AML-193 (cell line): Measurements from ENCODE around the gene PLK1.
"Not testable (repeated sequence)": the region's sequence is repeated elsewhere in the genome, so short reads cannot be mapped to it uniquely, and the experiment has no call there.

Experiments used
- DNase-seq, 2 experiments: peaks; one replicate each; lab custom pipeline; 2025; lab: John Stamatoyannopoulos, UW

PLK1 gene

DNA sequence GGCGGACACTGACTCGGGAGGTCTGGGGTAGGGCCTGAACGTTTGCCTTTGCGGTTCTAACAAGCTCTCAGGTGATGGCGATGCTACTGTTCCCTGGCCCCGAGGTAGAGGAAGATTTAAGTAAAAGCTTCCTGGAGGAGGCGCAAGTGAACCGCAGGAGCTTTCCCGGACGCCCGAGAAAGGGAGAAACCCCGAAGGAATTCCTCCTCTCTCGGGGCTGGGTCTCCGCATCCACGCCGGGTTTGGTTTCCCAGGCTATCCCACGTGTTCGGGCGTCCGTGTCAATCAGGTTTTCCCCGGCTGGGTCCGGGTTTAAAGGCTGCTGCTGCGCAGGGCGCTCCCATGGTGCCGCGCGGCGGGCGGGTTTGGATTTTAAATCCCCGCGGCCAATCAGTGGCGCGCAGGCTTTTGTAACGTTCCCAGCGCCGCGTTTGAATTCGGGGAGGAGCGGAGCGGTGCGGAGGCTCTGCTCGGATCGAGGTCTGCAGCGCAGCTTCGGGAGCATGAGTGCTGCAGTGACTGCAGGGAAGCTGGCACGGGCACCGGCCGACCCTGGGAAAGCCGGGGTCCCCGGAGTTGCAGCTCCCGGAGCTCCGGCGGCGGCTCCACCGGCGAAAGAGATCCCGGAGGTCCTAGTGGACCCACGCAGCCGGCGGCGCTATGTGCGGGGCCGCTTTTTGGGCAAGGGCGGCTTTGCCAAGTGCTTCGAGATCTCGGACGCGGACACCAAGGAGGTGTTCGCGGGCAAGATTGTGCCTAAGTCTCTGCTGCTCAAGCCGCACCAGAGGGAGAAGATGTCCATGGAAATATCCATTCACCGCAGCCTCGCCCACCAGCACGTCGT is at the start of gene PLK1:
PLK1 (plus strand) TSS at position 460 of the 844 bp plus-strand sequence; CDS start at position 504, 44 bp downstream.
- peak; percentile 83 to 88 for DNase-seq

- no peak for DNase-seq
Observed at GRCh38 chr16:23629516-23629915, 49.2 kb upstream of the PLK1 start.

DNA sequence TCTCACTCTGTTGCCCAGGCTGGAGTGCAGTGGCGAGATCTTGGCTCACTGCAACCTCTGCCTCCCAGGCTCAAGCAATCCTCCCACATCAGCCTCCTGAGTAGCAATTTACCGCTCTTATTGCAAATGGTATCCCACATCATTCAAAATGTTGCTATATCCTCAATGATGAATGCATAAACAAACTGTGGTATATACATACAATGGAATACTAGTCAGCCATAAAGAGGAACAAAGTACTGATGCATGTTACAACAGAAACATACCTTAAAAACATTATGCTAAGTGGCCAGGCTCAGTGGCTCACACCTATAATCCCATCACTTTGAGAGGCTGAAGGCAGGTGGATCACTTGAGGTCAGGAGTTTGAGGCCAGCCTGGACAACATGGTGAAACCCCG is 46.8 kb upstream of the PLK1 start:
- DNase-seq, result not testable (repeated sequence)

DNA sequence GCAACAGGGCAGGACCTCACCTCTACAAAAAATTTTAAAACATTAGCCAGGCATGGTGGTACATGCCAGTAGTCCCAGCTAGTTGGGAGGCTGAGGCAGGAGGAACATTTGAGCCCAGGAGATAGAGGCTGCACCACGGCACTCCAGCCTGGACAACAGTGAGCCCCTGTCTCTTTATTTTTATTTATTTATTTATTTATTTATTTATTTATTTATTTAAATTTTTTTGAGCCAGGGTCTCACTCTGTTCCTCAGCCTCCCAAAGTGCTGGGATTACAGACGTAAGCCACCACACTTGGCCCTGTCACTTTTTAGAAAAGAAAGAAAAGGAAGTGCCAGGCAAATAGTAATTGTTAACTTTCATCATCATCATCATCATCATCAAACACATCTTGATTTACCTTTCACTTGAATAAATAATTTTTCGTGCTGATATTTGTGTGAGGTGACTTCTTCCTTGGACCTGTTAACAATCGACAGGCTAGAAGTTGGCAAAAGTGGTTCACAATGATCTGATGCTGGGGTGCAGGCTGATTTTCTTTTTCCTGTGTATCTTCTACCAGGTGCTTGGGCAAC is 44.1 kb upstream of the PLK1 start:
- no peak for DNase-seq

GRCh38 chr16:23635958-23636357 is 42.7 kb upstream of the PLK1 start:
- DNase-seq, result peak; percentile 22 to 27

- no peak for DNase-seq
Observed at GRCh38 chr16:23640615-23640930, 38.1 kb upstream of the PLK1 start.

- DNase-seq, result peak; percentile 93 to 94
Observed at GRCh38 chr16:23640931-23641765, 37.5 kb upstream of the PLK1 start, which contains the start of the genes DCTN5 and PALB2. DCTN5 (plus strand) TSS chr16:23641466; CDS start chr16:23641543, 77 bp downstream. PALB2 (minus strand) TSS chr16:23641310; CDS start chr16:23641157, 153 bp downstream.

GRCh38 chr16:23642246-23642774 is 36.4 kb upstream of the PLK1 start:
- DNase-seq, result no peak

DNA sequence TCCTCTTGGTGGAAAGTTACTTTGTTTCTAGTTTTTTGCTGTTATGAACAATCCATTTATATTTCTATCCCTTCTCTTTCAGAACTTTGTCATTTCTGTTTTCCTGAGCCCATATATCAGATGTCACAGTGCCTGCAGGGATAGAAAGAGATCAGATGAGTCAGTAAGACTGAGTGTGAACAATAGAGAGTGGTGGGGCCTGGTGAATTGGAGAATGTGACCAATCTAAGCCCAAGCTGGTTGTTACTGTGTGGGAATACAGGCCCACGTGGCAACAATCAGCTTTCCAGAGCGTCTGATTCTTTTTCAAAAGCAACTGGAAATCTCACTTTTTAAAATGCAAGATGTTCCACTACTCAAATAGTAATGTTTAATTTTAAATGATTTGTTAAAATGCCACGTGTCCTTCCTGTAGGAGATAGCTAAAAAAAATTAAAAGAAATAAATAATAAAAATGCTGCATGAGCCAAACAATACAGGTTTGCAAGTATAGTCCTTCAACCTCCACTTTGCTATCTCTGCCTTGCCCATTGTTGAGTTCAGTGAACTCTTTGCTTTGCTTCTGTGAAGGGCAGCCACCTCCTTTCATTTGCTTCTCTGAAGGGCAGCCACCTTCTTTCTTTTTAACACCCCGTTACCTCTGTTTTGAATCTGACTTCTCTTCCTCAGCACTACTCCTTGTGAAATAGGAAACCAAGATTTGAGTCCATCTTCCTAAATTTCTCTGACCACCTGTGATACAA is 27.8 kb upstream of the PLK1 start:
- no peak for DNase-seq

DNA sequence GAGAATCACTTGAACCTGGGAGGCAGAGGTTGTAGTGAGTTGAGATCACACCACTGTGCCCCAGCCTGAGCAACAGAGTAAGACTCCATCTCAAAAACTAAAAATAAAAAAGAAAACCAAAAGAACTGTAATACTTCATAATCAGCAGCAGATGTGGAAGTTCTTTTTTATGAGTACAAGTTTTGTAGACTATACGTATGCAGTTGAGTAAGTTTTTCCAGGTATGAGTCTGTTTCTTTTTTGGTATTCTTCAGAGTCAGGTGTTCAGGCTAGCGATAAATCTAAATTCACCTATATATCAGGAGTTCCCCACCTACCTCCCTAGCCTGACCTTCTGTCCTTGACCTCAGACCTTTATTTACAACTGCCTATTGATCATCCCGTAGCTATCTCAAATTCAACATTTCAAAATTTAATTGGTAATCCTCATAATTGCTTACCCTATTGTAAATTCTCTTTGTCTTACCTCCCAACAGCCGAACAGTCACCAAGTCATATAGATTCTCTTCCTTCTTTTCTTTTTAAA is 26.7 kb upstream of the PLK1 start:
- DNase-seq, result no peak

- no peak for DNase-seq
Observed at GRCh38 chr16:23663918-23664317, 14.8 kb upstream of the PLK1 start.

DNA sequence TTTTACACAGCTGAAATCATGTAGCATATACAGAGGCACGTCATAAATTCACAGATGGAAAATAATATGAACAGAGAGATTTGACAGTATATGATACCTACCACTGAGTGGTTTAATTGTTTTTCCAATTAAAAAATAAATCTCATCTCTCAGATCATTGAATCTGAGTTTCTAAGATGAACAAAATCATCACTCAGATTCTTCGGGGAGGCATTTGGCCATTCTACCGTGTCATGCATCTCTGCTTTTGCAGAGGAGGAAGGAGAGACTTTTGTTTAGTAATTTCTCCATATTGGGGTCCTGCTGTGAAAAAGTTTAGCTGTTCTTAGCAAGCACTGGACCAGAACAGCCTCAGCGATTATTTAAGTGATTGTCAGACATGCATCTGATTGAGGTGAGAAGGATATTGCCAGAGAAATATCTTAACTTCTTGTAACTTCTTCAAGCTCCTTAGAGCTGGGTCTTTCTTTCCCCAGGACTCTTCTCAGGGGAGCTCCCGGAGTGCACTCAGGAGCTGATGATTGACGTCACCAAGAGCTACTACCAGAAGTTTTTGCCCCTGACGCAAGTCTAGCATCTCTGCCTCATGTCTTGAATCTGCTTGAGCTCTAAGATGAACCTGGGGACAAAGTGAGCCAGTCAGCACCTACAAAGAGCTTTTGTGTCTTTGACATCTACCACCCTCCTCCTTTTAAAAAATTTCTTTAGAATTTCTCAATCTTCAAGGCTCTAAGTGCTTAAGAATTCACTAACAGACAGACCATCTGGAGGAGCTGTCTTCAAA is 11.9 kb upstream of the PLK1 start:
- DNase-seq, result no peak

DNA sequence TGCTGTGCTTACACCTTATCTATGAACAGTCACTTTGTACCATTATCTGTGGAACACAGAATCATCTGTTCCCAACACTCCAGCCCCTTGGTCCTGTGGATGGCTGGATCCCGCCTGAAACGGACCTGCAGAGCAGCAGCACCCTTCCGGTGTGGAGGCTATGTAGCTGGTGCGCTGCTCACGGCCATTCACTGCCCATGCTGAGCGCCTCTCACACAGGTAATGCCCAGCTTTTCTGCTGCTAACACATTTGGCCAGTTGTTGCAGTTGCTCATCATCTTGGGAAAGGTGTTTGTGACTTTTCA is 11.4 kb upstream of the PLK1 start:
- no peak for DNase-seq

DNA sequence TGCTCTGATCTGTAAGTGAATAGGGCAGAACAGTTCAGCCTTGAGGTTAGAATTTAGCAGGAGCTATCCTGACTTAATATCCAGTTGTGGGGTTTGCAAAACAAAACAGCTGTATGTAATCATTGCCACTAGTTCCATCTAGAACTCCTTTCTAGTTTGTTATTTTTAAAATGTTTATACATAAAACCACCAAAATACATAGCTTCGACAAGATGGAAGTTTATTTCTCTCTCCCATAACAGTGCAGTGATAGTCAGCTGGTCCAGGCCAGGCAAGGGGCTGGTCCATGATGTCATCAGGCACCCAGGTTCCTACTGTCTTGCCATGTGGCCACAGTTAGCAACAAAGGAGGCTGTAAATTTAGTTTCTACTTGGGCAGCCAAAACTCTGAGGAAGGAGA is 10.5 kb upstream of the PLK1 start:
- DNase-seq, result no peak

DNA sequence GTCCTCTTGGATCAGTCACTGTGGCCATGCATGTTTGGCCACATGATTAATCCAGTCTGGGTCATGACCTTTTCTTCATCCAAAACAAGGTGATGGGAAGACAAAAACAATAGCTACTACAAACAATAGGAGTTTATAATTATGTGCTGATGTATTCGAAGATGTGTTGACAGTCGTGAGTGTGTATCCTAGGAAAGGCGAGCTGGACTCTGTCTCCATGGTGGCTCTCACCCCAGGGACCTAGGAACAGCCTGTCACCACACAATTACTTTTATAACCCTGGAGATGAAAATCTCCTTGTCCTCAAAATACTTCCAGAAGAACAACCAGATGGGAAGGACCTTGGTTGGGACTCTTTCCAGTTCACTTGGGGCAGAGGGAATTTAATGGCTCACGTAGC is 9.8 kb upstream of the PLK1 start:
- DNase-seq, result no peak

DNA sequence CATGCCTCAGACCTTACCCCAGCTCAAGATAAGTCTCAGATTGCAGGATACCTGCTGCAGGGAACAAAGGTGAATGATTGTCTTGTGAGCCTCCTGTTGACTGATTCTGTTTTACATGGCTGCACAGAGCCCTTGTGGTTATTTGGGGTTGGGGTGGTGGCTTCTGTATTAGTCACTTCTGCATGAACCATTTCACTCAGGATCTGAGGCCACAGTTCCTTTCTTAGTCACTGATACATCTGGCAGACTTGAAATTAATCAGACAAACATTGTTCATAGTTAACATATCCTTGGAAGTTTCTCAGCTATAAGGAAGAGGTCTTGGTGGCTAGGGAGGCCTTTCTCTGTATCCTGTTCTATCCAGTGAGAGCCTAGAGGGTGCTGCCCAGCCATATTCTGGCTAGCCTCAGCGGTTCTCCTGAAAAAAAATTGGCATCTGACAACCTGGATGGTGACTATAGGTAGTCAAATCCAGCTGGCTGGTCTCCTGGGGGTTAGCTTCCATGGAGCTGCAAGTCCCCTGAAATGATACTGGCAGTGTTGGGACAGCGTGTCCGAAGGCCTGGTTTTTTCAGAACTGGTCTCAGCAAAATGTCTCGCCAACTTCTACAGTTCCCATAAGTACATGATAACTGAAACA is 8.4 kb upstream of the PLK1 start:
- no peak for DNase-seq

- no peak for DNase-seq
Observed at GRCh38 chr16:23673971-23674614, 4.6 kb upstream of the PLK1 start.

GRCh38 chr16:23676924-23677480 is 1.7 kb upstream of the PLK1 start:
- DNase-seq, result no peak

- peak; percentile 45 to 61 for DNase-seq
Observed at GRCh38 chr16:23679274-23679985, 741 bp downstream of the PLK1 start.
